Endothelial cell (in vitro differentiated cells): ENCODE results near the gene C11orf58. TPM values are rescaled to one million over a fixed set of nuclear protein-coding genes. Genes with fewer than 3 reads are reported as not detected.

Experiments used
- DNase-seq: peaks from one replicate; pipeline ENCODE4 v3.0.0; 2021; ENCODE audit warnings: low spot score
- H3K27ac Mint-ChIP-seq: one replicate; pipeline ENCODE4 v1.8.0; 2021; ENCODE audit warnings: mixed read lengths, inconsistent platforms; ENCODE audit not compliant: unreplicated experiment
- H3K27me3 Mint-ChIP-seq: one replicate; pipeline ENCODE4 v1.8.0; 2021; ENCODE audit warnings: mild to moderate bottlenecking, moderate library complexity, mixed read lengths, inconsistent platforms; ENCODE audit not compliant: unreplicated experiment
- H3K36me3 Mint-ChIP-seq: one replicate; pipeline ENCODE4 v1.8.0; 2021; ENCODE audit warnings: mild to moderate bottlenecking, low read depth, mixed read lengths, inconsistent platforms; ENCODE audit not compliant: unreplicated experiment
- H3K4me1 Mint-ChIP-seq: one replicate; pipeline ENCODE4 v1.8.0; 2021; ENCODE audit warnings: mild to moderate bottlenecking, mixed read lengths, inconsistent platforms; ENCODE audit not compliant: unreplicated experiment
- H3K4me3 Mint-ChIP-seq: one replicate; pipeline ENCODE4 v1.8.0; 2021; ENCODE audit warnings: mild to moderate bottlenecking, mixed read lengths, inconsistent platforms; ENCODE audit not compliant: unreplicated experiment
- H3K9me3 Mint-ChIP-seq: one replicate; pipeline ENCODE4 v1.8.0; 2021; ENCODE audit warnings: mixed read lengths, inconsistent platforms; ENCODE audit not compliant: unreplicated experiment
- total RNA-seq: library from RNA; stranded (reverse); fragmentation: NEBNext Ultra II Directional; extraction: Animal tissue kit (Norgen Biotek cat#: 25700); gene quantifications from one replicate; pipeline ENCODE4 v1.2.1, GENCODE V29; 2021; ENCODE audit not compliant: unreplicated experiment
- TF ChIP-seq, protein P1 (sequence below): fragments of 200-600 bp; sonication (generic); IDR thresholded peaks from one replicate; pipeline ENCODE4 v1.5.0; 2021; ENCODE audit warnings: antibody characterized with exemption; ENCODE audit not compliant: unreplicated experiment

Gene C11orf58
- total RNA-seq, 1 donor from 2014 or later: 125 TPM

- H3K27ac Mint-ChIP-seq: no peak overlapping the region
- no peak overlapping the region for H3K4me3 Mint-ChIP-seq
Observed at GRCh38 chr11:16783321-16783801, 44.9 kb downstream of the C11orf58 start.

DNA sequence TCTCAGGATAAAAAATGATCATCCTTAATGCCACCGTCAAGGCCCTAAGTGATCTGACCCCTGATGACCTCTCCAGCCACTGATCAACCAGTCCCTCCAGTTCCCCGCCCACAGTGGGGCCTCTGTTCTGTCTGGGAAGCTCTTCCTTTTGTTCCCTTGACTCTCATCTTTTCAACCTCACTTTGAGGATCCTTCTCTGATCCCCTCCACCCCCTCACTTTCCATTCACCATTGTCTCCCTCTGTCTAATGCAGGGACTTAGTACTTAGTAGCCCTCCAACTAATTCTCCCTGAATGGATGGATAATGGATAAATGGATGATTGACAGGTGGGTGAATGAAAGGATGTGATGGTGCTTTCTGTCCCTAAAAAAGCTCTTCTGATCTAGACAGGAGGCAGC is 45.6 kb downstream of the C11orf58 start:
- H3K27ac Mint-ChIP-seq: no peak overlapping the region
- peaks cover 35% of the 10 kb centered on the region for H3K4me1 Mint-ChIP-seq
- H3K9me3 Mint-ChIP-seq: no peaks in the 10 kb centered on the region
- peaks cover 25% of the 10 kb centered on the region for H3K27me3 Mint-ChIP-seq
- no peak for DNase-seq
- TF ChIP-seq, protein P1, sequence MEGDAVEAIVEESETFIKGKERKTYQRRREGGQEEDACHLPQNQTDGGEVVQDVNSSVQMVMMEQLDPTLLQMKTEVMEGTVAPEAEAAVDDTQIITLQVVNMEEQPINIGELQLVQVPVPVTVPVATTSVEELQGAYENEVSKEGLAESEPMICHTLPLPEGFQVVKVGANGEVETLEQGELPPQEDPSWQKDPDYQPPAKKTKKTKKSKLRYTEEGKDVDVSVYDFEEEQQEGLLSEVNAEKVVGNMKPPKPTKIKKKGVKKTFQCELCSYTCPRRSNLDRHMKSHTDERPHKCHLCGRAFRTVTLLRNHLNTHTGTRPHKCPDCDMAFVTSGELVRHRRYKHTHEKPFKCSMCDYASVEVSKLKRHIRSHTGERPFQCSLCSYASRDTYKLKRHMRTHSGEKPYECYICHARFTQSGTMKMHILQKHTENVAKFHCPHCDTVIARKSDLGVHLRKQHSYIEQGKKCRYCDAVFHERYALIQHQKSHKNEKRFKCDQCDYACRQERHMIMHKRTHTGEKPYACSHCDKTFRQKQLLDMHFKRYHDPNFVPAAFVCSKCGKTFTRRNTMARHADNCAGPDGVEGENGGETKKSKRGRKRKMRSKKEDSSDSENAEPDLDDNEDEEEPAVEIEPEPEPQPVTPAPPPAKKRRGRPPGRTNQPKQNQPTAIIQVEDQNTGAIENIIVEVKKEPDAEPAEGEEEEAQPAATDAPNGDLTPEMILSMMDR: no peak
- no peaks in the 10 kb centered on the region for H3K36me3 Mint-ChIP-seq
- no peak overlapping the region for H3K4me3 Mint-ChIP-seq

More at GRCh38 chr11:16783321-16783801, 44.9 kb downstream of the C11orf58 start:
- Mint-ChIP-seq H3K4me1 (peaks cover 35% of the 10 kb centered on the region), H3K36me3 (peaks cover 4% of the 10 kb centered on the region), H3K9me3 (no peaks in the 10 kb centered on the region), H3K27me3 (peaks cover 22% of the 10 kb centered on the region)
- no peak for DNase-seq
- TF ChIP-seq, protein P1: no peak

DNA sequence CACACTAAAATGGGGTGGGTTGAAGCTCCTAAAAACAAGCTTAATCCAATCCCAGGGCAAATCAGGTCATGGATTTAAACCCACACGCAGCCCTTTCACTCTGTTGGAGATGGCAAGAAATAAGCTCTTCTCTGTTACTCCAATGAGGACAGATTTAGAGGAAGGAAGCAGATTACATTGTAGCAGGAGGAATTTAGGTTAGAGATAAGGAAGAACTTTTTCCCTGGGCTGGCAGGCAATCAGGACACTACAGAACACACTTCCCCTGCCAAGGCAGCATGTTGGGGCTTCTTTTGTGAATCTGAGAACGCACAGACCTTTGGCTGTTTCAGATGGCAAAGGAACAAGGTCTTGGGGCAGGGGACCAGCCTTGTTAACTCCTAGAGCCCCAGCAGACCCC is 46.2 kb downstream of the C11orf58 start:
- no peaks in the 10 kb centered on the region for H3K36me3 Mint-ChIP-seq
- no peak overlapping the region for H3K27ac Mint-ChIP-seq
- H3K9me3 Mint-ChIP-seq: no peaks in the 10 kb centered on the region
- DNase-seq: no peak
- H3K4me3 Mint-ChIP-seq: no peak overlapping the region
- peaks cover 36% of the 10 kb centered on the region for H3K4me1 Mint-ChIP-seq
- H3K27me3 Mint-ChIP-seq: peaks cover 23% of the 10 kb centered on the region
- TF ChIP-seq, protein P1: no peak

GRCh38 chr11:16785520-16786128 is 47.2 kb downstream of the C11orf58 start:
- peak; percentile 74 for DNase-seq
- TF ChIP-seq, protein P1: peak; percentile 82
- Mint-ChIP-seq H3K4me1 (peaks cover 45% of the 10 kb centered on the region), H3K9me3 (no peaks in the 10 kb centered on the region), H3K27me3 (peaks cover 19% of the 10 kb centered on the region), H3K36me3 (peaks cover 7% of the 10 kb centered on the region), H3K27ac (peak overlapping the region; percentile 75), H3K4me3 (no peak overlapping the region)

- peaks cover 48% of the 10 kb centered on the region for H3K4me1 Mint-ChIP-seq
Observed at GRCh38 chr11:16786131-16786530, 47.7 kb downstream of the C11orf58 start.

More at GRCh38 chr11:16786131-16786530, 47.7 kb downstream of the C11orf58 start:
- H3K27ac Mint-ChIP-seq: no peak overlapping the region
- H3K36me3 Mint-ChIP-seq: peaks cover 7% of the 10 kb centered on the region
- no peaks in the 10 kb centered on the region for H3K9me3 Mint-ChIP-seq
- TF ChIP-seq, protein P1: no peak
- H3K4me3 Mint-ChIP-seq: no peak overlapping the region
- H3K27me3 Mint-ChIP-seq: peaks cover 18% of the 10 kb centered on the region
- DNase-seq: no peak
